SKM-1 (cell line): Measurements from ENCODE around the gene TAF6.

Experiments
- DNase-seq: peaks from one replicate; lab custom pipeline; 2025; ENCODE audit not compliant: unreplicated experiment; lab: John Stamatoyannopoulos, UW

Gene TAF6

DNA sequence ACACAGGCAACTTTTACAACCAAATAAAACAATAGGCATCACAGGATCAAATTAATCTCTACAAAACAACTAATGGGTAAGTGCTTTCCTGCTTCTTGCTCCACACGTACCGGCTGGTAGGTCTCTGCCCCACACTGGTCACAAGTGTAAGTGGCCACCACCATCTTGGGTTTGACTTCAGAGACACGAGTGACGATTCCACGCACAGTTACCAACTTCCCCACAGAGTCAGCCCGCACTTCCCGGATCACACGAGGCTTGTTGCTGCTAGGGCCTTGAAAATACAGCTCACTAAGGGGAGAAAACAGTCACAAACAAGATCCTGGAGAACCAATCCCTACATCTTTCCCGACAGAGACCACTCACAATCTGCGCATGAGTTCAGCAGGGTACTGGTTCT, 20.2 kb downstream of the TAF6 start:
- DNase-seq, result no peak

DNA sequence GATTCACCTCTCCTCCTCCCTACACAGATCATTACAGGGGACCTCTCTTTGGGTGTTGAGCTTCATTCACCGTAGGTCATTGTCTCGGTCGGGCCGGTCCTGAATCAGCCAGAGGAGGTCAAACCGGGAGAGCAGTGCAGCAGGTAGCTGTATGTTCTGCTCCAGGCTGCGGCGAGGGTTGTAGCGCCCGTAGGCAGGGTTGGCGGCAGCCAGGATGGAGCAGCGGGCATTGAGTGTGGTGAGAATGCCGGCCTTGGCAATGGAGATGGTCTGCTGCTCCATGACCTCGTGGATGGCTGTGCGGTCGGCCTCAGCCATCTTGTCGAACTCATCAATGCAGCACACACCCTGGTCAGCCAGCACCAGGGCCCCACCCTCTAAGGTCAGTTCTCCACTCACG, 23.5 kb downstream of the TAF6 start:
- no peak for DNase-seq

DNA sequence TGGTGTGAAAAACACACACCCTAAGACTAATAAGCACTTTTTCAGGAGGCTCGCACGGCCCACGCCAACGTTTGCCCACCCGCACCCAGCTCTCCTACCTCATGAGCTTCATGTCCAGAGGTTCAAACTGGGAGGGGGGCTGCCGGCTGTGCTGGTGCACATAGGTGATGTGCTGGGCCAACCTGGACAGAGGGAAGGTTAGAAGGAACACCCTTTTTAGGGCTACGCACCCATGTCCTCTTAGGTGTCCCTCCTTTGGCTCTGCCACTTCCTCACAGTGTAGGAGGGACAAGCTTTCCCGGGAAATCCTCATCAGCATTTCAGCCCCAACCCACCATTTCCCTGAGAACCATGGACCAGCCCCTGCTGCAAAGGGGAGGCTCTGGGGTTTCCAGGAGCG, 23.9 kb downstream of the TAF6 start:
- DNase-seq, result no peak

DNA sequence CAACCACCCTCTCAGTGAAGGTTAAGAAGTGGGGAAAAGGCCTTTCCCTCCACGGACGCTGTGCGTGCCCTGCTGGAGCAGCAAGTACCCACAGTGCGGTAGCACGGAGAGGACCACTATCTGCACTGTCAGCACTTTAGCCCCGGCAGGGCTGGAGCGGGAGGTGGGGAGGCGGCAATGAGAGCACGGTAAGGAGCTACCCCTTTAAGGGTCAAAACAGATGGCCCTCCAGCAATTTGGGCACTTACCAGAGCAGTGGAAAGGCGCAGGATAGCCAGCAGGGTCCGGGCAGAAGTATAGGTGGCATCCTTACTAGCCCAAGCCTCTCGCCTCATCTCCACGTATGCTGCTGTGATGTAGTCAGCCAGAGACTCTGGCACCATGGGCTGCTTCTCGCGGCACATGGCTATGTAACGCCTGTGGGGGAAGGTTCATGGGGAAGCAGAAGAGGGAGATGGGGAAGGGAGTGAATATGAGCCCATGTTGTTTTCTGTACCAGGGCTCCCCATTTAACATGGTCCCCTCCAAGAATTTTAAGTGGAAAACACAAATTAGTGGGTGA, 25.2 kb downstream of the TAF6 start:
- no peak for DNase-seq

DNA sequence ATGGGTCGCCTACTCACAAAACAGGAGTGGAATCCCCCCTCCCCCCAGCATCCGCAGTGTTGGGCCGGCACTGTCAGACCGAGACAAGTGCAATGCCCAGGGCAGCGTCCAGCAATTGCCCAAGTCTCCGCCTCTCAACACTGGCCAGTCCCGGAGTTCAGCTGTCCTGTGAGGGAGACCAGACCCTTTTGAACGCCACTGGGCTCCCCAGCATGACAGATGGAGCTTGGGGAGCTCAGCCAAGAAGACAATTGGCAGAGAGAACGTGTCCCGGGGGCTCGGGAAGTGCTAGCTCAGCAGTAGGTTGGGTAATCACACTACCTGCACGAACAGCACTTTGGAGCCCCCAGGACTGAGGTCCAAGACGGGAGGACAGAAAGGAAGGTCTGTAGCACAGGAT, 25.7 kb downstream of the TAF6 start:
- DNase-seq, result no peak

DNA sequence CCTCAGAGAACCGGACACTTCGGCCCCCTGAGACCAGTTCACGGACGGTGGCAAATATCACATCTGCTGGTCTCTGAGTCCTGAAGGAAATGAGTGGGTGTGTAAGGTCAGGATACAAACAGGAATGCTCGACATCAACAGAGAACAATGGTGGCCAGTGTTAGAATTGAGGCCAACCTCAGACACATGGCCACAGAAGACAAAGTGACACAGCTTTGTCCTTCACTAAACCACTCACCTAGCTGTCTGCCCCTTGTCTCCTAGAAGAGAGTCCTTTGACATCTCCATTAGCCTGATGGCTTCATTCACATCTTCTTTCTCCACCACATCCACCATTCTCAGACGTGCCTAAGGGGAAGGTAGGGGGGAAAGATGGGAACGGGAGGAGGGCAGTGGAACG, 26.1 kb downstream of the TAF6 start:
- no peak for DNase-seq

DNA sequence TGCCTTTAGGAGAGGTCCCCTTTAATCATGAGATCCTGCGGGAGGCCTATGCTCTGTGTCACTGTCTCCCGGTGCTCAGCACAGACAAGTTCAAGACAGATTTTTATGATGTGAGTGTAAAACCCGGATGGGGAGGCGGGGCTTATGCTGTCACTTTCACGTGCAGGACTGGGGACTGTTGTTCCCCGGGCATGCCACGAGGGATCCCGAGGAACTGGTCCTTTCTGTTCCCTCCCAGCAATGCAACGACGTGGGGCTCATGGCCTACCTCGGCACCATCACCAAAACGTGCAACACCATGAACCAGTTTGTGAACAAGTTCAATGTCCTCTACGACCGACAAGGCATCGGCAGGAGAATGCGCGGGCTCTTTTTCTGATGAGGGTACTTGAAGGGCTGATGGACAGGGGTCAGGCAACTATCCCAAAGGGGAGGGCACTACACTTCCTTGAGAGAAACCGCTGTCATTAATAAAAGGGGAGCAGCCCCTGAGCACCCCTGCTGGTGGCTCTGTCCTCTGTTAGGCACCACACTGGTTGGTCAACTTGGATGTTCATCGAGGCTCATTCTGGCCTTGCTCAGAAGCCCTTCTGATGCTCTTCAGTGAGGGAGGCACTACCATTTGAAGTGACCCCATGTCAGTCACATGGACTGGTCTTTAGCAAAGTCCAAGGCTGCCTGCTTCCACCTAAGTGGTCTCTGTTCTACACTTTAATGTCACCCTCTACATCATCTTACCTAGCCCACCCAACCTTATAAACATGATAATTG, 27.6 kb downstream of the TAF6 start:
- no peak for DNase-seq

DNA sequence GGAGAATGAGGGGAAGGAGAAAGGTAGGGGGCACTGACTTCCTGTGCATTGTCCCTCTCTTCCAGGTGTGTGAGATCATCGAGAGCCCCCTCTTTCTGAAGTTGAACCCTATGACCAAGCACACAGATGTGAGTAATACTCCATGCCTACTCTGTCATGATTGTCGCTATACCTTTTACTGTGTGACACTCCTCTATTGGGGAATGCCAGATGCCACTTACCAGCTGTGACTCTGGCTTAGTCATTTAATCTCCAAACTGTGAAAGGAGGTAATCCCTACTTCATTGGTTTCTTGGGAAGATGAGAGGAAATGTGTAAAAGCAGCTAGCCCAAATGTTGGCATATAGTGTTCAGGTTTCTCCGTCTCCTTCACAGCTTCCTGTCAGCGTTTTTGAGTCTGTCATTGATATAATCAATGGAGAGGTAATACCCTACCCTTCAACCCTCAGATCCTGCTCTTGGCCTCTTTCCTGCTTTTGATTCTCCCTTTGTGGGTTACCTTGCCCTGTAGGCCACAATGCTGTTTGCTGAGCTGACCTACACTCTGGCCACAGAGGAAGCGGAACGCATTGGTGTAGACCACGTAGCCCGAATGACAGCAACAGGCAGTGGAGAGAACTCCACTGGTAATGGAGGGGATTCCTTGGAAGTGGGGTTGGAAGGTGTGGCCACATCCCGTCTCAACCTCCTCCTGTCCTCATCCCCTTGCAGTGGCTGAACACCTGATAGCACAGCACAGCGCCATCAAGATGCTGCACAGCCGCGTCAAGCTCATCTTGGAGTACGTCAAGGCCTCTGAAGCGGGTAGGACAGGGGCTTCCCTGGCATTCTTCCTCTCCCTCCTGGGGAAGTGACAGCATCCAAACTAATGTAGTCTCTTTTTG, 28.4 kb downstream of the TAF6 start:
- DNase-seq, result no peak

DNA sequence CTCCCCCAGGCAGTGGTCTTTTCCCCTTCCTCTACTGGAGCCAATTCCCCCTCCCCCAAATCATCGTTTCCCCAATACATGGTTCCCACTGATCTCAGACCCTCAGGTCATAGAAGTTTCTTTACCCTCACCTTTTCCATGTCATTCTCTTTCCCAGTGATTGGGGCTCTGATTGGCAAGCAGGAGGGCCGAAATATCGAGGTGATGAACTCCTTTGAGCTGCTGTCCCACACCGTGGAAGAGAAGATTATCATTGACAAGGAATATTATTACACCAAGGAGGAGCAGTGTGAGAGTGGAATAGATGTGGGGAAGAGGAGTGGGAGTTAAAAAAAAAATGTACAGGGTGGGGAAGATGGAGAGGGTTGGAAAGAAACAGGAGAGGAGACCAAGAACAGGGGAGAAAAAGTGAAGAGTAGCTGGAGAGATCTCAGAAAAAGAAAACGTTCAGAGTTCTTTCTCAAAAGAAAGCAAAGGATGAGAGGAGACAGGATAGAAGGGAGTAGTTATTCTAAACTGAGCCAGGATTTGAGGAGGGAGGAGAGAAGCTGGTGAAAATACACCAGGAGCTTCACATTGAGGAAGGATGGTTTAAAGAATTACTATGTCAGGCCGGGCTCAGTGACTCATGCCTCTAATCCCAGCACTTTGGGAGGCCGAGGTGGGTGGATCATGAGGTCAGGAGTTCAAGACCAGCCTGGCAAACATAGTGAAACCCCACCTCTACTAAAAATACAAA, 29.5 kb downstream of the TAF6 start:
- no peak for DNase-seq

DNA sequence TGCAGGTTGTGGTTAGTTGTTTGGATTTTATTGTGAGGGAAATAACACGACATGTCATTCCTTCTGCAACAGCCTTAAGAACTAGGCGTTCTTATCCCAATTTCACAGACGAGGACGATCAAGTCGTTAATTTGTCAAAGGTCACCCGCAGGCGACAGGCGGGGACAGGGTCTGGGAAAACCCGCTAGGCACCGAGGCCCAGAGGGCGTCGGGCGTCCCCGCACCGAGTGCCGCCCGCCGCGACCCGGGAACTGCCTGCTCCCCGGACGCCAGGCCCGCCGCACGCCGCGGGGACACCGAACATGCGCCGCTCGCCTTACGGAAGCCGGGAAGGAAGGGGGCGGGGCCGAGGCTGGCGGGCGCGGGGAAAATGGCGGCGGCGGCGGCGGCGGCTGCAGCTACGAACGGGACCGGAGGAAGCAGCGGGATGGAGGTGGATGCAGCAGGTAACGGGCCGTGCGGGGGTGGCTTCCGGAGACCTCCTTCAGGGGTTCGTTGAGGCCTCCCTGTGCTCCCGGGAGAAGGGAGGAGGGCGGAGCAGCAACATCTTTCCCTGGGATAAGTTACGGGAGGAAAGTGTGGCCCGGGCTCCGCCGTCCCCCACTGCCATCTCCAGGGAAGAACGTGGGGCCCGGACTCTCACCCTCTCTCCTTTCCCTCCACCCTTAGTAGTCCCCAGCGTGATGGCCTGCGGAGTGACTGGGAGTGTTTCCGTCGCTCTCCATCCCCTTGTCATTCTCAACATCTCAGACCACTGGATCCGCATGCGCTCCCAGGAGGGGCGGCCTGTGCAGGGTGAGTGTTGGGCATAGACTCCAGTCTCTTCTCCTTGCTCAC, 30.3 kb downstream of the TAF6 start, which contains the start of gene COPS6:
TSS of gene COPS6 (plus strand) at position 349 of the 837 bp plus-strand sequence. CDS start at position 371, 22 bp downstream.
- peak; percentile 43 for DNase-seq

DNA sequence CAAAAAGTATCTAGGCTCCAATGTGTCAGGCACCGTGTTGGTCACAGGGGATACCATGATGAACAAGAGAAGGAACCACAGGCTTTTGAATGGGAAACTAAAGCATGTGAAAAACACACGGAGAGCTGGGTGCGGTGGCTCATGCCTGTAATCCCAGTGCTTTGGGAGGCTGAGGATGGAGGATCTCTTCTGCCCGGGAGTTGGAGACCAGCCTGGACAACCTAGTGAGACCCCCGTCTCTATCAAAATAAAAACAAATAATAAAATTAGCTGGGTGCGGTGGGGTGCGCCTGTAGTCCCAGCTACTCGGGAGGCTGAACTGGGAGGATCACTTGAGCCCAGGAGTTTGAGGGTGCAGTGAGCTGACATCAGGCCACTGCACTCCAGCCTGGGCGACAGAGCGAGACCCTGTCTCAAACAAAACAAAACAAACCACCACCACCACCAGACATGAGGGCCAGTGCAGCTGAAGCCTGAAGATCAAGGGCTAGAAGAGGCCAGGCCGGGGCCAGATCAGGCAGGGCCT, 31.0 kb downstream of the TAF6 start:
- no peak for DNase-seq

DNA sequence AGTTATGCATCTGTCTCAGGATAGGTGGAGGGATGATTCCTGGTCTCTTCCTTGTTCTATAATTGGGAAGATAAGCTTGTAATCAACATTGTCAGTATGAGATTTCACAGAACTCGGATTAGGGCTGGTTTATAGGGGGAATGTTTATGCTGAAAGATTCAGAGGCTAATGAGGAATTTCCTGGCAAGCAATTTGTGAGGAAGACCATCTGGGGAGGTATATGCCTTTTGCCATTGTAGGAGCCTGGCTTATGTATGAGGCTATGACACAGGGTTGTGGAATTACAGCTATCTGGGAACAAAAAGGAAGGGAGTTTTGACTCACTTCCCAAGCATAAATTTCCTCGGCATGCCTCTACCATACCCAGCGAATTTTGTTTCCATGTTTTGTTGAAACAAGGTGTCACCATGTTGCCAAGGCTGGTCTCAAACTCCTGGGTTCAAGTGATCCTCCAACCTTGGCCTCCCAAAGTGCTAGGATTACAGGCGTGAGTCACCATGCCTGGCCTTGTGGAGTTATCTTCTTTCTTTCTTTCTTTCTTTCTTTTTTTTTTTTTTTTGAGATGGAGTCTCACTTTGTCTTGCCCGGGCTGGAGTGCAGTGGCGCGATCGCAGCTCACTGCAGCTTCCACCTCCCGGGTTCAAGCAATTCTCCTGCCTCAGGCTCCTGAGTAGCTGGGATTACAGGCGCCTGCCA, 32.0 kb downstream of the TAF6 start:
- DNase-seq, result no peak

DNA sequence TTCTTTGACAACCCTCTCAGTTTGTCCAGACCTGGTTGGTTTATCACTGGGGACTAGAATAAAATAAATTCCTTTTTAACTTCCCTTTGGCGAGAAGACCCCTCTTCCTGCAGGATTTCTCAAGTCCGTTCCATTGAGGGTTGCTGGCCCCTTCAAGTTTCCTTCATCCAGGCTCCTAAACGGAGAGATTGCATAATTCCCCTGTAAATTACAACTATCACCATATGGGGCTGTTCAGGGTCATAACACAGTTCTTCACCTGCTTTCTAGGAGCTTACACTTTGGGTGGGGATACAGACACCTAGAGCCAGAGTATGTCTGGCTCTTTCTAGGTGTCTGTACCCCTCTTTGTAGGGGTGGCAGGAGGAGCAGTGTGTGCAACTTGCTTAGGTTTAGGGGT, 33.6 kb downstream of the TAF6 start:
- DNase-seq, result no peak

DNA sequence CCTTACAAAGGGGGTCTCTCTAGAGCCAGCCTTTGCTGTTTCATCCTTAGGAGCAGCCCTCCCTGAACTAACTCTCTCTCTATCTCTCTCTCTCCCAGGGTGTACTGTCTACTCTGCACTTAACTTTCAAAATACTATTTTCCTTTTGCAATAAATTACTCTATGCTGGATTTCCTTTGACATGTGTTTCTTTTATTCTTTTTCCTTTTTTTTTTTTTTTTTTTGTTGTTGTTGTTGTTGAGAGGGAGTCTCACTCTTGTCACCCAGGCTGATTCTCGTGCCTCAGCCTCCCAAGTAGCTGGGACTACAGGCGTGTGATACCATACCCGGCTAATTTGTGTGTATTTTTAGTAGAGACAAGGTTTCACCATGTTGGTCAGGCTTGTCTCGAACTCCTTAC, 36.2 kb downstream of the TAF6 start:
- no peak for DNase-seq

DNA sequence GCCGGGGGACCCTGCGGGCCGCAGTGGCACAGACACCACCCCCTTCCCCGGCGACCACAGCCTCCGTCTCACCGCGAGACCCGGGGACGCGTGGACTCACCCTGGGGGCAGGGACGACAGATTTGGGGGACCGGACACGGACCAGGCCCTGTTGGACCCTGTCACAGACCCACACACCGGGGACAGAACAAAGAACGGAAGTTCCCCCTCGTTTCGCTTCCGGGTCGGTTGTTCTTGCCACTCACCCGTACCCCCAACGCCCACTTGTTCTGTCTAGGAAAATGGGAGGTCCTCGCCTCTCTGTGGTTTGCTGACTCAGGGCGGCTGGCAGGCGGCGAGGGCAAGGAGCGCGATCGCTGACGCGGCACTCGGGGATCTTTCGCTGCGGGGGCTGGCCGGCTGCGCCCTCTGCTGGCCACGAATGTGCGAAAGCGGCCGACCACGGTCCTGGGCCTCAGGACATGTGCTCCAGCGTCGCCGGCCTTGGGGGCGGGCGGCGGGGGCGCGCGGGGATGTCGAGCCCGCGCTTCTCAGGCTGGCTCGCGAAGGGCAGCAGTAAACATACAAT, 37.5 kb downstream of the TAF6 start, which contains the start of gene ZNF3:
TSS of gene ZNF3 (minus strand) at position 189 of the 568 bp plus-strand sequence. CDS start 4,366 bp downstream, outside the sequence.
- peak; percentile 96 for DNase-seq

DNA sequence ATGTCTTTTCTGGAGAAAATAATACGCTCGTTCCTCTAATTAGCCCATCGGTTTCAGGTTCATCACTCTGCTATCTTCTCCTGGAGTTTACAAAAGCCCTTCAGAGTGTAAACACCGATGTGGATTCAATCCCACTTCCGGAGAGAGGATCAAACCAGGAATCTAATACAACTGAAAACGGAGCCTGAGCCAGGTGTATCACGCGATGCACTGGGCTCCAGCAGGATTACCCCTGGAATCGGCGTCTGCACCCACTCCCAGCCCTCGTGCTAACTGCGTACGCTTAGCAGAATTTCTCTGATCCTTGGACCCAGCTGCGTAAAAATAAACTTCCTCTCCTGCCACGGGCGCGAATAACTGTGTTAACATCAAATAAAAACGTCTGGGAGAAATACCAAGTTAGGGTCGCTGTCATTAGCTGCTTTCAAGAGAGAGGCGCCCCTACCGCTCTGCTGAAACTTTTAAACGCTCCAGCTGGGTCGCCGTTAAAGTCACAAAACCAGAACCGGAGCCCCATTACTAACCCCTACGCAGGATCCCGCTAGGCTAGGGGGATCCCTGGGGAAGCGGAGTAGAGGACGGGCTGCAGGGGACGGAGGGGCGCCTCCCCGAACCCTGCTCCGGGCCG, 38.1 kb downstream of the TAF6 start:
- DNase-seq, result no peak

DNA sequence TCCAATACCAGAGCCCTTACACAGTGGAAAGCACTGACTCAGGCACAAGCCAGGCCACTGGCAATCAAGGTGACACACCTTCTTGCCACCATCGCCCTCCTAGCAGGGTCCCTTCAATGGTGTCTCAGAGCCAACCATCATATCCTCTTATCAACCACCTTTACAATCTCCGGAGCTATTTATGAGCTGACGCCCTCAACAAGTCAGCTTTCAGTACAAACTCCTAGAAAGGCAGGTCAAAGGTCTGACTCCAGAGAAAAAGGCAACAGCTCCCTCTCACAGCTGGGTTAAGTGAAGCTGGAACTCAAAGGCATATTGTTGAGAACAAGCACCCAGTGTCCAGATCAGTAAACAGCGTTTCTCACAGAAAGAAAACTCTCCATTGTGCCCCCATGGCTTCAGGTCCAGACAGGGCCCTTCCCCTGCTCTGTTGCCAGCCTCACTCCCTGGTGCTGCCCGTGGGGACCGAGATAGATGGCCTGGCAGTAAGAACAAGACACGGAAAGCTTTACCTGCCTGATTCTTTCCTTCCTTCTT, 40.1 kb downstream of the TAF6 start:
- DNase-seq, result no peak

DNA sequence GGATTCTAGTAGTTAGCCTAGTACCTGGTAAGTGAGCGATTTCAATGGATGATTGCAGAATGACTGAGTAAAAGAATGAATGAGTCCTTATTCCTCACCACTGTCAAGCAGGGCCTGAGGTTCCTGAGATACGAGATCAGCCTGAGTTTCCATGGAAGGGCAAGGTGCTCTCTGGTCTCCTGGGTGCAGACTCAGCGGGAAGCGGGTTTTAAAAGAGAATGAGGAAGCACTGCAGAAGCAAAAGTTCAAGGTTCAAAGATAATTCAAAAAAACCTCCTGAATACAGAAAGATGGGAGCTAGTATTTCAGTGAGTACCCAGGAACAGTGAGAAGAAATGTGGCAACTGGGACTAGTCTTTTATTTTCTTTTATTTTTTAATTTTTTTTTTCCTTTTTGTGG, 42.0 kb downstream of the TAF6 start:
- DNase-seq, result no peak
